ENCODE results near the gene B3GNT4. TPM values are rescaled to one million over a fixed set of nuclear protein-coding genes. Genes with fewer than 3 reads are reported as not detected.
"Not testable (repeated sequence)": the region's sequence is repeated elsewhere in the genome, so short reads cannot be mapped to it uniquely, and the experiment has no call there.

Gene B3GNT4
- total RNA-seq, 2 experiments from 2014 or later = 1.1 to 1.6 TPM

- no peaks in the 10 kb centered on the region for H3K9me3 Mint-ChIP-seq
- DNase-seq (no peak), ATAC-seq (ENCODE audit: low read depth) (peak; percentile 60)
- H3K27ac Mint-ChIP-seq = peak overlapping the region; percentile 81
- POLR2A ChIA-PET = interaction anchor here (0.6 to 1.7 kb wide), 3 partner anchors 18 to 172 kb away, joined by 3 to 10 read pairs (median 4); partner anchors contain the start of gene DIABLO
- peak overlapping the region; percentile 61 for H3K4me3 Mint-ChIP-seq
- H3K36me3 Mint-ChIP-seq = peaks cover 22% of the 10 kb centered on the region
- peaks cover 14% of the 10 kb centered on the region for H3K4me1 Mint-ChIP-seq
- no peaks in the 10 kb centered on the region for H3K27me3 Mint-ChIP-seq
Observed at GRCh38 chr12:122244565-122245371, 41.3 kb downstream of the B3GNT4 start.

- ATAC-seq (ENCODE audit: low read depth) (no peak), DNase-seq (no peak)
- Mint-ChIP-seq H3K36me3 (peaks cover 17% of the 10 kb centered on the region), H3K27ac (no peak overlapping the region), H3K4me3 (no peak overlapping the region), H3K9me3 (no peaks in the 10 kb centered on the region), H3K4me1 (peaks cover 14% of the 10 kb centered on the region), H3K27me3 (no peaks in the 10 kb centered on the region)
- POLR2A ChIA-PET = interaction anchor here (1.0 to 1.7 kb wide), 2 partner anchors 19 to 20 kb away, joined by 4 to 10 read pairs; partner anchors contain the start of gene DIABLO
Observed at GRCh38 chr12:122245553-122245952, 42.0 kb downstream of the B3GNT4 start.

GRCh38 chr12:122250047-122250446 is 46.5 kb downstream of the B3GNT4 start:
- H3K4me3 Mint-ChIP-seq = no peak overlapping the region
- peaks cover 3% of the 10 kb centered on the region for H3K4me1 Mint-ChIP-seq
- no peaks in the 10 kb centered on the region for H3K9me3 Mint-ChIP-seq
- DNase-seq (no peak), ATAC-seq (ENCODE audit: low read depth) (no peak)
- peaks cover 15% of the 10 kb centered on the region for H3K36me3 Mint-ChIP-seq
- H3K27ac Mint-ChIP-seq = no peak overlapping the region
- POLR2A ChIA-PET = no interaction called here
- H3K27me3 Mint-ChIP-seq = no peaks in the 10 kb centered on the region

DNA sequence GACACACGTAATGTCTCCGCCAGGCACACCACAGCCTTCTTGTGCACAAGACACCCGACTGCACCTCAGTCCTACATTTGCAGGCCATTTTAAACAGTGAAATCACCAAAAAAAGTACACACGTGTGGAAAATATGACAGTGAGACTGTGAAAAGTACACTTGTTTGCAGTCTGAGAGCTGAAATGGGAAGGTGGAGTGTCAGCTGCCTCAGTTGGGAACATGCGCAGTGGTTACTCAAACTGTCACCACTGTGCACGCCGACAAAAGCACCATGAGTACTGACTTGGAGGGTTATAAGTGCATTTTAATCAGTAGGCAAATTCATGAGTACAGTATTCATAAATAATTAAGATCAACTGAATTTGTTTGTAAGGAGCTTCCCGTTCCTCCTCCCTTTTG is 47.0 kb downstream of the B3GNT4 start:
- Mint-ChIP-seq H3K4me1 (peaks cover 3% of the 10 kb centered on the region), H3K4me3 (no peak overlapping the region), H3K36me3 (peaks cover 16% of the 10 kb centered on the region), H3K9me3 (no peaks in the 10 kb centered on the region), H3K27me3 (no peaks in the 10 kb centered on the region), H3K27ac (no peak overlapping the region)
- DNase-seq (no peak), ATAC-seq (ENCODE audit: low read depth) (no peak)
- POLR2A ChIA-PET = no interaction called here

- H3K4me3 Mint-ChIP-seq; H3K27ac Mint-ChIP-seq; DNase-seq; H3K27me3 Mint-ChIP-seq; ATAC-seq (ENCODE audit: low read depth); H3K9me3 Mint-ChIP-seq; H3K4me1 Mint-ChIP-seq; POLR2A ChIA-PET: not testable (repeated sequence)
- H3K36me3 Mint-ChIP-seq = peaks cover 20% of the 10 kb centered on the region
Observed at GRCh38 chr12:122258462-122258861, 55.0 kb downstream of the B3GNT4 start.

Other genes starting within 250 kb of the B3GNT4 start
- 1 to 10 TPM; 6.3 to 7.3 TPM for gene BCL7A, start 181.8 kb upstream of the B3GNT4 start, total RNA-seq
- gene MLXIP, start 125.0 kb upstream of the B3GNT4 start, total RNA-seq = 10 to 100 TPM; 61.0 to 61.7 TPM
- not detected for gene IL31, start 29.5 kb upstream of the B3GNT4 start, total RNA-seq
- under 1 TPM in 1 of 2 experiments, not detected in 1; 0.50 TPM for gene LRRC43, start 20.6 kb upstream of the B3GNT4 start, total RNA-seq
- 10 to 100 TPM; 44.4 to 45.5 TPM for gene DIABLO, start 22.3 kb downstream of the B3GNT4 start, total RNA-seq
- 10 to 100 TPM; 27.8 to 29.7 TPM for gene VPS33A, start 62.8 kb downstream of the B3GNT4 start, total RNA-seq
- gene CLIP1, start 219.0 kb downstream of the B3GNT4 start, total RNA-seq = 10 to 100 TPM; 61.2 to 61.5 TPM

Measured in activated naive CD8-positive, alpha-beta T cell treated with anti-CD3 and anti-CD28 coated beads, Interleukin-2, amount 10 ng/mL, durations not matched to agents 7 days and 5 days (primary cell).